Vagina (tissue), 2 donors: ENCODE results near the gene SEPTIN5.

ENCODE experiments used
- POLR2AphosphoS5 ChIP-seq, 2 donors: sonication (generic); formaldehyde crosslinking; IDR thresholded peaks; one replicate each; pipeline ENCODE4 v1.9.0; 2017; ENCODE audit warnings: antibody characterized with exemption in 2 of 2, mild to moderate bottlenecking in 2 of 2, low read depth in 1 of 2; ENCODE audit not compliant: insufficient read depth in 1 of 2
- TF ChIP-seq, protein P1 (sequence below), 3 experiments: fragments of 450-650 bp in 2 of 3; fragments of 200-600 bp in 1 of 3; sonication (generic) in 1 of 3; IDR thresholded peaks; one replicate each; pipeline ENCODE4 v1.5.1; 2017 to 2019; ENCODE audit warnings: antibody characterized with exemption in 3 of 3, mild to moderate bottlenecking in 2 of 3, moderate library complexity in 2 of 3

DNA sequence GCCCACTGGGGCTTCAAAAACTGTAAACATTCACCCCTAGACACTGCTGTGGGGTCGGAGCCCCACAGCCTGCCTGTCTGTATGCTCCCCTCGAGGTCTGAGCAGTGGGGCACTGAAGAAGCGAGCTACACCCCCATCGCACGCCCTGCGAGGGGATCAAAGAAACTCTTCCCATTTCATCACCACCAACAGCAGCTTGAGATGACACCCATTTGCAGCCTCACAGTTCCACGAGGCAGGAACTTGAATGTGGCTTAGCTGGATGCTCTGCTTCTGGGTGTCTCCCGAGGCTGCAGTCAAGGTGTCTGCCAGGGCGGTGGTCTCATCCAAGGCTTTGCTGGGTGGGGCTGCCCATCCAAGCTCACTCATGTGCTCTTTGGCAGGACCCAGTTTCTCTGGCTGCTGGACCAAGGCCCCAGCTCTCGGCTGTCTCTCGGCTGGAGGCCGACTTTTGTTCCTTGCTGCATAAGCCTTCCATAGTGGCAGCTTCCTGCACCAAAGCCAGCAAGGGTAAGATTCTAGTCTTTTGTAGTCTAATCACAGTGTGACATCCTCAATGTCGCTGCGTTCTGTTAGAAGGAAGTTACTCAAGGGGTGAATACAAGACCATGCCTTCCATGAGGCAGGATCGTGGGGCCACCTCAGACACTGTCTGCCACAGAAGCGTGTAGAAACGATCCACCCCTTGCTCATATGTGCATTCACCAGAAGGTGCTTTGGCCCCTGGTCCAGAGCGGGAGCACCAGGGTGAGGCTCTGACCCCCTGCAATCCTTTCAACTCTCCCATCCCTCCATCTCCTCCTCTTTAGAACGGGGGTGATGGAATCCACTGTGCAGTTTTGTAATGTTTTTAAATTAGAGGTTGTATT, 46.2 kb upstream of the SEPTIN5 start:
- TF ChIP-seq, protein P1, sequence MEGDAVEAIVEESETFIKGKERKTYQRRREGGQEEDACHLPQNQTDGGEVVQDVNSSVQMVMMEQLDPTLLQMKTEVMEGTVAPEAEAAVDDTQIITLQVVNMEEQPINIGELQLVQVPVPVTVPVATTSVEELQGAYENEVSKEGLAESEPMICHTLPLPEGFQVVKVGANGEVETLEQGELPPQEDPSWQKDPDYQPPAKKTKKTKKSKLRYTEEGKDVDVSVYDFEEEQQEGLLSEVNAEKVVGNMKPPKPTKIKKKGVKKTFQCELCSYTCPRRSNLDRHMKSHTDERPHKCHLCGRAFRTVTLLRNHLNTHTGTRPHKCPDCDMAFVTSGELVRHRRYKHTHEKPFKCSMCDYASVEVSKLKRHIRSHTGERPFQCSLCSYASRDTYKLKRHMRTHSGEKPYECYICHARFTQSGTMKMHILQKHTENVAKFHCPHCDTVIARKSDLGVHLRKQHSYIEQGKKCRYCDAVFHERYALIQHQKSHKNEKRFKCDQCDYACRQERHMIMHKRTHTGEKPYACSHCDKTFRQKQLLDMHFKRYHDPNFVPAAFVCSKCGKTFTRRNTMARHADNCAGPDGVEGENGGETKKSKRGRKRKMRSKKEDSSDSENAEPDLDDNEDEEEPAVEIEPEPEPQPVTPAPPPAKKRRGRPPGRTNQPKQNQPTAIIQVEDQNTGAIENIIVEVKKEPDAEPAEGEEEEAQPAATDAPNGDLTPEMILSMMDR (IDR thresholded peaks at IDR 0.05), result no peak
- no peak for TF ChIP-seq POLR2AphosphoS5 (IDR thresholded peaks at IDR 0.05; ENCODE audit: insufficient read depth in 1 of 2, low read depth in 1 of 2)
